RWPE2 (cell line): ENCODE data around the gene KSR1.

Experiments
- ATAC-seq: fragments of 200-7000 bp; cut with Tn5 transposase; 3 replicates; pipeline ENCODE4 v1.9.1; 2021; ENCODE audit warnings: low read depth
- DNase-seq: peaks from one replicate; pipeline ENCODE4 v3.0.0-alpha.2; 2020; ENCODE audit warnings: low spot score
- H3K27ac ChIP-seq: fragments of 450-650 bp; 2 replicates; pipeline ENCODE4 v1.5.1; 2017; ENCODE audit warnings: mild to moderate bottlenecking; ENCODE audit not compliant: poor library complexity, severe bottlenecking
- H3K27me3 ChIP-seq: fragments of 250-450 bp; sonication (Bioruptor Pico); 2 replicates; pipeline ENCODE4 v1.5.1; 2021; ENCODE audit warnings: mild to moderate bottlenecking, moderate library complexity; ENCODE audit not compliant: insufficient read depth, poor library complexity, severe bottlenecking
- H3K36me3 ChIP-seq: fragments of 250-450 bp; sonication (Bioruptor Pico); 2 replicates; pipeline ENCODE4 v1.5.1; 2020; ENCODE audit warnings: low read depth, mild to moderate bottlenecking, moderate library complexity
- H3K4me1 ChIP-seq: fragments of 250-450 bp; sonication (Bioruptor Pico); 2 replicates; pipeline ENCODE4 v1.5.1; 2021; ENCODE audit warnings: mild to moderate bottlenecking, moderate library complexity; ENCODE audit not compliant: insufficient read depth, poor library complexity, severe bottlenecking
- H3K4me3 ChIP-seq: fragments of 250-450 bp; sonication (Bioruptor Pico); 2 replicates; pipeline ENCODE4 v1.5.1; 2021; ENCODE audit warnings: mild to moderate bottlenecking, moderate library complexity; ENCODE audit not compliant: severe bottlenecking
- H3K9me3 ChIP-seq: fragments of 250-450 bp; sonication (Bioruptor Pico); 2 replicates; pipeline ENCODE4 v1.5.1; 2021; ENCODE audit warnings: mild to moderate bottlenecking, moderate library complexity; ENCODE audit not compliant: severe bottlenecking
- CTCF ChIP-seq: fragments of 450-650 bp; IDR thresholded peaks from one replicate; pipeline ENCODE4 v1.5.1; 2017; ENCODE audit warnings: mild to moderate bottlenecking, moderate library complexity; ENCODE audit not compliant: poor library complexity, severe bottlenecking

Gene KSR1

GRCh38 chr17:27506348-27507218, 50.3 kb downstream of the KSR1 start:
- H3K4me3 ChIP-seq = no peak overlapping the region
- no peaks in the 10 kb centered on the region for H3K36me3 ChIP-seq
- ATAC-seq = no peak
- H3K27me3 ChIP-seq = no peaks in the 10 kb centered on the region
- no peak for TF ChIP-seq CTCF
- no peak for DNase-seq
- H3K9me3 ChIP-seq = no peaks in the 10 kb centered on the region
- no peak overlapping the region for H3K27ac ChIP-seq
- H3K4me1 ChIP-seq = no peaks in the 10 kb centered on the region

- H3K9me3 ChIP-seq = no peaks in the 10 kb centered on the region
- ATAC-seq = no peak
- no peak for TF ChIP-seq CTCF
Measured at GRCh38 chr17:27511168-27511883, 55.1 kb downstream of the KSR1 start.

GRCh38 chr17:27512031-27512430, 55.8 kb downstream of the KSR1 start:
- DNase-seq = no peak
- no peaks in the 10 kb centered on the region for H3K27me3 ChIP-seq
- H3K27ac ChIP-seq = no peak overlapping the region
- no peak for TF ChIP-seq CTCF
- no peaks in the 10 kb centered on the region for H3K4me1 ChIP-seq
- H3K4me3 ChIP-seq = no peak overlapping the region
- no peaks in the 10 kb centered on the region for H3K9me3 ChIP-seq
- ATAC-seq = no peak
- H3K36me3 ChIP-seq = no peaks in the 10 kb centered on the region

More at GRCh38 chr17:27511168-27511883, 55.1 kb downstream of the KSR1 start:
- H3K4me1 ChIP-seq = no peaks in the 10 kb centered on the region
- no peak for DNase-seq
- no peak overlapping the region for H3K4me3 ChIP-seq
- no peak overlapping the region for H3K27ac ChIP-seq
- no peaks in the 10 kb centered on the region for H3K36me3 ChIP-seq
- H3K27me3 ChIP-seq = no peaks in the 10 kb centered on the region

DNA sequence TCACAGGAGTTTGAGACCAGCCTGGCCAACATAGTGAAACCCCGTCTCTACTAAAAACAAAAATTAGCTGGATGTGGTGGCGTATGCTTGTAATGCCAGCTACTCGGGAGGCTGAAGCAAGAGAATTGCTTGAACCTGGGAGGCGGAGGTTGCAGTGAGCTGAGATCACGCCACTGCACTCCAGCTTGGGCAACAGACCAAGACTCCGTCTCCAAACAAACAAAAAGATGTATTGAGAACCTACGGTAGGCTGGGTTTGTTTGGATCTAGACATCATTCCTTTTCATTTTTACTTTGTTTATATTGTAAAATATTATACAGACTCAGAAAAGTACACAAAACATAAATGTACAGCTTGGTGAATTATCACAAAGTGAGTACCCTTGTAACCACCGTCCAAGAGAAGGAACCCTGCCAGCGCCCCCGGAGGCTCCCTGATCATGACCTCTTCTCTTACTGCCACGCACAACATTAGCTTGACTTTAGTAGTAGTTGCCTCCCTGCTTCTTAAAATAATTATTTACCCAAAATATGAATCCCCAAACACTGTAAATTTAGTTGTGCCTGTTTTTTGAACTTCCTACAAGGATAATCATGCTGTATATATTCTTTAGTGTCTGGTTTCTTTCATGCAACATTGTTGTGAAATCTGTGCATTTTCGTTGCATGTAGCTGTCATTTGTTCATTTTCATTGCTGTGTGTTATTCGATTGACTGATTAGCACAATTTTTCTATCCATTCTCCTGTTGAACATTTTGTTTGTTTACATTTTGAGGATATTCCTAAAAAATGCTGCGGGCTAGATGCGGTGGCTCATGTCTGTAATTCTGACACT, 56.5 kb downstream of the KSR1 start:
- Histone ChIP-seq H3K27ac (no peak overlapping the region), H3K4me3 (no peak overlapping the region), H3K36me3 (no peaks in the 10 kb centered on the region), H3K9me3 (no peaks in the 10 kb centered on the region), H3K4me1 (no peaks in the 10 kb centered on the region), H3K27me3 (no peaks in the 10 kb centered on the region)
- no peak for TF ChIP-seq CTCF
- ATAC-seq = no peak
- DNase-seq = no peak
